Activated CD4-positive, alpha-beta T cell treated with anti-CD3 and anti-CD28 coated beads, Interleukin-2, amount 50 U/mL, for 16 hours (primary cell): Measurements from ENCODE around the gene CABP2.
"Not testable (repeated sequence)": the region's sequence is repeated elsewhere in the genome, so short reads cannot be mapped to it uniquely, and the experiment has no call there.

ENCODE experiments used
- DNase-seq: peaks from one replicate; pipeline ENCODE4 v3.0.0-alpha.2; 2020

The CABP2 gene

DNA sequence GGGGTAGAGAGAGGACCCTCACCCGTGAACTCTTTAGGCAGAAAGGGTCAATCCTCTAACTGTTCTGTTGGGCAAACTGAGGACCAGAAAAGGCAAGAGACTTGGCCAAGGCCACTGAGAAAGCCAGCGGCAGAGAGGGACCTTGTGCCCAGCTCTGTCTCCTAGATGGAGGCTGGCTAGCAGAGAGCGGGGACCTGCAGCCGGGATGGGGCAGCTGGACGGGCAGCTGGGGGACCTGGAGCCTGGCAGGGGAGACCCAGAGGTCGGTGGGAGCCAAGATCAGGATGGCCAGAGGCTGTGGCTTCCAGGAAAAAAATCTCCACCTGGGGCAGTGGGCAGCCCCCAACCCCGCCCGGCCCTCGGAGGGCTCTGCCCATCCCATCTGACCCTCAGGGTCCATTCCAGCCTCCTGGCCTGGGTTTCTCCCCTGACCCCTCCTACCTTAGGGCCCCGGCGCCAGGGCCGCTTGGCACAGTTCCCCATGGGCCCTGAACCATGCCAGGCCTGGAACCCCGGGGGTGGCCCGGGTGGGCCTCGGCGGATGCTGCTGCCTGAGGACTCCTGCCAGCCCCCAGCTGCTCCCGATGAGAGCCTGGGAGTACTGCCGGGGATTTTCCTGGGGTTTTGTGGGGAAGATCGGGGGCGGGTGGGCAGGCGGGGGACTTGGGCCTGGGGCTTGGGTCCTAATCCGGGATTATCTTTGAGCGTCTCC lies at the start of gene CABP2:
CABP2 (minus strand) TSS at position 603 of the 712 bp plus-strand sequence; CDS start at position 483, 120 bp downstream.
- DNase-seq, result no peak

DNA sequence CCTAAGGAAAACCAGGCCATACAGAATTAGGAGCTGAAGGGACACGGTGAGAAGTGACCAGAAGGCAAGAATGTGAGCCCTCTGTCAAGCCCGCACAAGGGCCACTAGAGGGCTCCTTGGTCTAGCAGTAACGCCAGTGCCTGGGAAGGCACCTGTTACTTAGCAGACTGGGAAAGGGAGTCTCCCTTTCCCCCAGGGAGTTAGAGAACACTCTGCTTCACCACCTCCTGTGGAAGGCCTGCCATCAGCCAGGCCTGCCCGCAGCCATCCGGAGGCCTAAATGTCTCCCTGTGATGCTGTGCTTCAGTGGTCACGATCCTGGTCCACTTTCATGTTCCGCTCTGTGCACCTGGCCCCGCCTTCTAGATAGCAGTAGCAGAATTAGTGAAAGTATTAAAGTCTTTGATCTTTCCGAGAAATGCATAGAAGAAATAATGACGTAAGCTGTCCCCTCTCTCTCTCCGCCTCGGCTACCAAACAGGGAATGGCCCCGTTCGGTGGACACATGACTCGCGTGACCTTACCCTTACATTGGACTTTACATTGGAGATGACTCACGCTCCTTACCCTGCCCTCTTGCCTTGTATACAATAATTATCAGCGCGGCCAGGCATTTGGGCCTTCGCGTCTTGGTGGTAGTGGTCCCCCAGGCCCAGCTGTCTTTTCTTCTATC lies 49.6 kb upstream of the CABP2 start:
- peak; percentile 44 for DNase-seq

DNA sequence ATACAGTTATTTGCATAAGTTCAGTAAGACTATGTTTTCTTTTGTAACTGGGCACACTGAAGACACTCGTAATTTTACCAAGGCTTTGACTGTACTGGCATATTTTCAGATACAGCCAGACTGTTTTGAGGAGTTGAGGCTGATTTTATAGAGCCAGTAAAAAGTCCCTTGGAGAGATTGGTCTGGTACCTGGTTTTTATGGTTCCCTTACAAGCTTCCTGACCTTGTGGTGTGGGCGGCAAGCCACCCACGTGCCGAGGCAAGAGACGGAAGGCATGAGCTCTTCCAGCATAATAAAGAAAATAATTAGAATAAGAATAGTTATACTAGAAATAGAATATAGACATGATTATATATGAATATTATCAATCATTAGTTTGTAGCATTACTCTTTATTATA lies 49.1 kb upstream of the CABP2 start:
- DNase-seq, result no peak

DNA sequence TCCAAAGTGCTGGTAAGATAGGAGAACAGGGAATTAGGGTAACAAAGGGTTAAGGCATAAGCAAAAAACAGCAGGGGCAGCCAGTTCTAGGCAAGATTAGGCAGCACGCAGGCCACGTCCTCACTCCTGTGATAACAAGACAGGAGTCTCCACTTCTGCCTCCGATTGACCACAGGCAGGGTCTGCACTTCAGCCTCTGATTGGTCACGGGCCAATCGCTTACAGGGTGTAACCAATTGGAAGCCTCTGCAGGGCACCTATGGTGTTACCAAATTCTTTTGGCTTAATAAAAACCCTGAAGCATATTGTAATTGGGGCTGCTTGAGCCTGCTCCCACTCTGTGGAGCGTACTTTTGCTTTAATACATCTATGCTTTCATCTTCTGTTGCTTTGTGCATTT lies 48.2 kb upstream of the CABP2 start:
- no peak for DNase-seq

DNA sequence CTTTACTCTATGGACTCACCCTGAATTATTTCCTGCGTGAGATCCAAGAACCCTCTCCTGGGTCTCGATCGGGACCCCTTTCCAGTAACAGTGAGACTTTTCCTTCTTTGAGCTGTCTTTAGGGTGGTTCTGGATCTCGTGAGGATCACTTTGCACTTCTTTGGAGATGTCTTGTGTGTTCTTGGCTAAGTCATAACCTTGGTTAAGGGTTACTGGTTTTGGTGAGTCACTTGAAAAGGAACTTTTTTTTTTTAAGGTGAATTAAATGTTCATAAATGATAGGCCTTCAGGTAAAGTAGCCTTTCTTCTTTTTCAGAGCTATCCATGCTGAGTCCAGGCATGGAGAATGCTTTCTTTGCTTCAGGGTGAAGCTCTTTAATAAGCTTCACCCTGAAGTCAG lies 41.0 kb upstream of the CABP2 start:
- DNase-seq, result no peak

DNA sequence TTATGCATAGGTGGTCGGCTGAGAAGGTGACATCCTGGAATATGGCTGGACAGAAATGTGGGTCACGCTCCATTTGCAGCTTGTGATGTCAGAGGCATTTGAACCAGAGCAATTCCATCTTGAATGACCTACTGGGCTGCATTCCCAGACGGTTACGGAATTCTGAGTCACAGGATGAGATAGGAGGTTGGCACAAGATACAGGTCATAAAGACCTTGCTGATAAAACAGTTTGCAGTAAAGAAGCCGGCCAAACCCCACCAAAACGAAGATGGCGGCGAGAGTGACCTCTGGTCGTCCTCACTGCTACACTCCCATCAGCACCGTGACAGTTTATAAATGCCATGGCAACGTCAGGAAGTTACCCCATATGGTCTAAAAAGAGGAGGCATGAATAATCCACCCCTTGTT lies 40.5 kb upstream of the CABP2 start:
- DNase-seq, result not testable (repeated sequence)

DNA sequence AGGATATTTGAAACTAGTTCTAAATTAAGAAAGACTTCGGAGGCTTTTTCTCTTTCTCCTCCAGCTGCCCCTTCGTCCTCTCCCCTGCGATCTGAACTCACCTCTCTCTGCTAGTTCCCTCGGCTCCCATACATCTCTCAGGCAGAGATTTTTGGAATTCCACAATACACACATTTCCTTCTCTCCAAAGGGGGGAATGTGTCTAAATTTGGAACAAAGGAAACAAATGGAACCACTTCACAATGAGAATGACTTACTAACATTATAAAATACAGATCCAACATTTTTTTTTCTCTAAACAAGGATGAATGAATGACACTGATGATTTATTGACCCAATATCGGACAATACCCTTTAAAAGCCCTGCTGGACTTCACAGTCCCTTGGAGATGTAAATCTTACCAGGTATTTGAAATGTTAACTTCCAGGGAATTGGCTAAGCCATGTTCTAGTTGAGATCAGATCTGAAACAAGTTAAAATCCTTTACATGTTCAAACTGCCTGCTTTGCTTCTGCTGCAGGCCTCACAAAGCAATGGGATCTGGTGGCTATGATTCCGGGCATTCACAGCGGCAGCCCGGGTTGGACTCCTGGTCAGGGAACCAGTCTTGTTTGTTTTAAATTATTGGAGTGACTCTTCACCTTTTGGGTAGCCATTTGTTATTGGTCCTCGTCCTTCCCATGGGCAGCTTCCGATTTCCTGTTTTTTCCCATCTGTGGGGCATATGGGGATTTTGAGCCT lies 39.9 kb upstream of the CABP2 start:
- no peak for DNase-seq

DNA sequence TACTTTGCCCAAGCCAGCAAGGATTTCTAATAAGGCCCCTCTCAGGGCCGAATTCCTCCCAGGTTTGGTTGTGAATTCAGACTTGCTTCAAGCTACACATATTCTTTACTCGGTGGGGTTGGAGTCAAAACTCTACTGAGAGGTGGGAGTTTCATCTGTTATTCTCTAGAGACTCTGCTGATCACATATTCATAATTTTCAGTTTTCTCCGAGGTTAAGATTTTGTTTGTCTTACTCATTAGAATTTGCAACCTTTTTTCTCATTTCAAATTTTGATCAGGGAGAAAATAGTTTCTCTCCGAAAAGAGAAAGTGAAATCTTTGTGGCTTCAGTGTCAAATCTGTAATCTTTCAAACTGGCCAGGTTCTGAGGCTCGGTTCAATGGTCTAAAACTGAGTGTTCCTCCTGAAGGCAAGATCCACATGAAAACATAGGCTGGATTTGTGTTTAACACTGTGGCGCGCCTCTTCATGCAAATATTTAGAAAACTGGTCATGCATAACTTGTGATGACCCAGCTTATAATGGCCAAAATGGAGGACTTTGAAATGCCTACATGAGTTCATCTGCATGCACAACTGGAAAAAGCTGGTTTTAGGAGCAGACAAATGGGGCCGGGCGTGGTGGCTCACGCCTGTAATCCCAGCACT lies 38.8 kb upstream of the CABP2 start:
- DNase-seq, result peak; percentile 67

DNA sequence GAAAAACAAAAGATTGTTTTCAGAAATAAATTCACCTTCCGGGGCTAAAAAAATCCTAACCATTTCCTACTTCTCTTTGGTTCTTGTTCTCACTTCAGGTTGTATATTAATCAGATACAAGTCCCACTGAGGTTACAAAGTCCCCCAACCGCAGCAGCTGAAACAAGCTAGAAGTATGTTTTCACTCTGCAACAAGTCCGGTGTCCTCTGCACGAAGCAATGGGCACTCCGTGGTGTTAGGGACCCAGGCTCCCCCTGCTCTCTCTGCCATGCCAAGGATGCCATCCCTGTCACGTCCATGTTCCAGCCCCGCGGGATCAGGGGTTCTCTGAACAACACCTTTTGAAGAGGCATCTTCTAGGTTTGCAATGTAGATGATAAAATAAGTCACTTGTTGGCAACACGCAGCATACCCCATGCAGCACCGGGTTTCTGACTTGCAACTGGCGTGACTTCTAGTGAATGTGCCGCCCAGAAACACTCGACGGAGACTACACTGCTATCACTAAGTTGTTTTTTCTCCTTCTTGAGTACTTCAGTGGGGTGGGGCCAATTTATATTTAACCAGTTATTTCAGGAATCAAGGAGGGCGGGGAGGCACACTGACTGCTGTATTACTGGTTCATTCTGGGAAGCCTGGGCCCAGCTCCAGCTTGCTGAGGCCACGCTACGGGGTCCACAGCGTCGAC lies 35.0 kb upstream of the CABP2 start:
- no peak for DNase-seq

DNA sequence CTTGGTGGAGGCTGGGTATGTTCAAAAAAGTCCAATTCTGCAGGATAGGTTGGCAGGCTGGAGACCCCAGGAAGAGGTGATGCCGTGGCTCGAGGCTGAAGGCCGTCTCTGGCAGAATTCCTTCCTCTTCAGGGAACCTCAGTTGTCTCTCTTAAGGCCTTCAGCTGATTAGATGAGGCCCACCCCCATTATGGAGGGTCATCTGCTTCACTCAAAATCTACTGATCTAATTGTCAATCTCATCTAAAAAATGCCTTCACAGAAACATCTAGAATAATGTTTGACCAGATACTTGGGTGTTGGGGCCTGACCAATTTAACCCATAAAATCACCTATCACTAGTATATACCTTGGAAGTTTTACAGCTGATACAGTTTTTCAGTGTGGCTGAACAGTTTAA lies 33.0 kb upstream of the CABP2 start:
- no peak for DNase-seq

DNA sequence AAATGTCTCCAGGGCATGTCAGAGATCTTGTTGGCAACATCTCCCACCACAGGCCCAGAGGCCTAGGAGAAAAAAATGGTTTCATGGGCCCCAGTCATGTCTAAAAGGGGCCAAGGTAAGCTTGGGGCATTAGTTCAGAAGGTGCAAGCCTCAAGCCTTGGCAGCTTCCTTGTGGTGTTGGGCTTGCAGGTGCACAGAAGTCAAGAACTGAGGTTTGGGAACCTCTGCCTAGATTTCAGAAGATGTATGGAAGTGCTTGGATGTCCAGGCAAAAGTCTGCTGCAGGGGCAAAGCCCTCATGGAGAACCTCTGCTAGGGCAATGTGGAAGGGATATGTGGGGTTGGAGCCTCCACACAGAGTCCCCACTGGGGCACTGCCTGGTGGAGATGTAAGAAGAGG lies 28.5 kb upstream of the CABP2 start:
- not testable (repeated sequence) for DNase-seq

DNA sequence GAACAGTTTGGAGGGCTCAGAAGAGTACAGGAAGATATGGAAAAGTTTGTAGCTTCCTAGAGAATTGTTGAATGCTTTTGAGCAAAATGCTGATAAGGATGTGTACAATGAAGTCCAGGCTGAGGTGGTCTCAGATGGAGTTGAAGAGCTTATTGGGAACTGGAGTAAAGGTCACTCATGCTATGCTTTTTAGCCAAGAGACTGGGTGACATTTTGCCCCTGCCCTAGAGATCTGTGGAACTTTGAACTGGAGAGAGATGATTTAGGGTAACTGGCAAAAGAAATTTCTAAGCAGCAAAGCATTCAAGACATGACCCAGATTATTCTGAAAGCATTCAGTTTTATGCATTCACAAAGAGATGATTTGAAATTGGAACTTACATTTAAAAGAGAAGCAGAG lies 27.9 kb upstream of the CABP2 start:
- DNase-seq, result no peak

DNA sequence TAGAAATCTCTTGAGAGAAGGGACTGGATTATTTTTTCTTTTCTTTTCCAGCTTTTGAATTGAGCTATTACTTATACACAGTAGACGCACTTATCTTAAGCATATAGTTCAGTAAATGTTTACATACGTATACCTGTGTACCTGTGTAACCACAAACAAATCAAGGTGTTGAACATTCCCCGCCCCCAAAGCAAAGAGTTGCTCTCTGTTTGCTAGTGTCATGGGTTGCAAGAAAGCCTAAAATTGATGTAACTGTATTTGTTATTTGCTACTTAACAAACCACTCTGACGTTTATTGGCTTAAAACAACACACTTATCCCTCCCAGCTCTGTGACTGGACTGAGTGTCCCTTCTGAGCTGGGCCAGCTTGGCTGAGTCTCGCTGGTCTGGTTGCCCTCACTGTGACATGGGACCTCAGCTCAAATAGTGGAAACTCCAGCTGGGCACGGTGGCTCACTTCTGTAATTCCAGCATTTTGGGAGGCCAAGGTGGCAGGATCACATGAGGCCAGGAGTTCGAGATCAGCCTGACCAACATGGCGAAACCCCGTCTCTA lies 25.4 kb upstream of the CABP2 start:
- DNase-seq, result no peak

DNA sequence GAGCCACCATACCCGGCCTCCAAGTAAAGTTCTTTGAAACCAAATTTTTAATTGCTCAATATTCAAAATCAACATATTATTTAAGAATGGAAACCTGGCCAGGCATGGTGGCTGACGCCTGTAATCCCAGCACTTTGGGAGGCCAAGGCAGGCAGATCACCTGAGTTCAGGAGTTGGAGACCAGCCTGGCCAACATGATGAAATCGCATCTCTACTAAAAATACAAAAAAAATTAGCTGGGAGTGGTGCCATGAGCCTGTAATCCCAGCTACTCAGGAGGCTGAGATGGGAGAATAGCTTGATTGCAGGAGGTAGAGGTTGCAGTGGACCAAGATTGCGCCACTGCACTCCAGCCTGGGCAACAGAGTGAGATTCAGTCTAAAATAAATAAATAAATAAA lies 24.9 kb upstream of the CABP2 start:
- not testable (repeated sequence) for DNase-seq

DNA sequence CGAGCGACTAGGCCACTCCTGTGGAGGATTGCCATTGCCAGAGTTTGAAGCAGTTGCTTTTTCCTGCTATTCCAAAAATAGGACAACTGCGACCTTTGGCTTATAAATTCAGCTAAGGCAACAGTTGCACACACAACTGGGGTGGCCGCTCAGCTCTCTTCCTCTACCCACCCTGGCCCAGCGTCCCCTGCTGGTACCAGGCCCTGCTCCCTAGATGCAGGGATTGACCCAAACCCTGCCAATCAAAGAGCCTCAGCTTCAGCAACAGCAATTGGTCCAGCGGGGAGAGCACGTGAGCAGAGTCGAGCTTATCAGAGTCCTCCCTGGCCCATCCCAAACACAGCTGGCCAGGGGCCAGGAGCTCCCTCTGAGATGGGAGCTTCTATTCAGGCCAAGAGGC lies 22.0 kb upstream of the CABP2 start:
- no peak for DNase-seq

DNA sequence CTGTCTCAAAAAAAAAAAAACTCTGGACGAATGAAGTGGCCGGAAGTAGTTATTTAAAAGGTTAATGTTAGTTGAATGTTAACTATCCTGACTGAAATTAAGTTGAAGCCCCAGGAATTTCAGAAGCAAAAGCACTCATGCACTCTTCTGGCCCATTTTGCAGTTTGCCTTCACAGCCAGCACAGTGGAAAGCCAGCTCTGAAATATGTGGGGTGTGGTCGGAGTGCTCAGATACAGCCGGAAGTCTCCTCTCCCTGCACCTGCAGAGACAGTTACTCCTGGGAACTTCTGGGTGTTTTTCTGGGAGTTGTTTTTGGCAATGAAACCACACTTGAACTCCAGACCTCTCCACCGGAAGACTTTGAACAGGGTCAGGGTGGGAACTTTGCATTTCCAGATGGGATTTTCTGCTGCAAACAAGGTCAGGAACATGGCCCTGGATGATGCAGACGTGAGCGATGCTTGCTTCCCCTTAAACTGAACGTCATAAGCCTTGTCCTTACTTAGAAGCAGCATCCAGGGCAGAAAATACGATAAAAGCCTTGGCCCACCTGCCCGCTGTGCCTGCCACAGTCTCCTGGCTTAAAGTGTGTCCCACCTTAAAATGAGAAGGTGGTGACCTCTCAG lies 21.5 kb upstream of the CABP2 start:
- no peak for DNase-seq

DNA sequence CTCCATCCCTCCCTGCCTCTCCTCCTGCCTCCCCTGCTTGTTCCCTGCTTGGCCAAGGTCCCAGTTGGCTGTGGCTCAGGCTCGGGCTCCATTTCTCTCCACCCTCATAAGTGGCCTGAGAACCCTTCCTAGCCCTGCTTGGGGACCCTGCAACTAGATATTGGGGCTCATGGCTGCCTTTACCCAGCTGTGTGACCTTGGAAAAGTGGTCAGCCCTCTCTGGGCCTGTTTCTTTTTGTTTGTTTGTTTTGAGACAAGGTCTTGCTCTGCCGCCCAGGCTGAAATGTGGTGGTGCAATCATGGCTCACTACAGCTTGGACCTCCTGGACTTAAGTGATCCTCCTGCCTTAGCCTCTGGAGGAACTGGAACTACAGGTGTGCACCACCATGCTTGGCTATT lies 20.3 kb upstream of the CABP2 start:
- no peak for DNase-seq

DNA sequence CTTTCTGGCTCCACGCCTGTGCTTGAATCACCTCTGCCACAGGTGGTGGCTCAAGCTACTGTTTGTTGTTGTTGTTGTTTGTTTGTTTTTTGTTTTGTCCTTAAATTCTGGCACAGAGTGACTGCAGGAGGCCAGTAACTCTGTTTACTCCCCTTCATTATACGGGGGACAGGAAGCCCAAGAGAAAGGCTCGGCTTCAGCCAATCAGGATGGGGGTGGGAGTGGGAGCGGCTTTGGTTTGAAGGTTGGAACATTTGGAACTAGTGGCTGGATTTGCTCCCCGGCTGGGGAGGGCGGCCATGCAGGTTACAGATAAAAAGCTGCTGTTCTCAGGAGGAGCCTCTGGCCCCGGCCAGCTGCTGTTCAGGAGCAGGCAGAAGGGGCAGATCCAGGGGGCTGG lies 19.7 kb upstream of the CABP2 start:
- no peak for DNase-seq

DNA sequence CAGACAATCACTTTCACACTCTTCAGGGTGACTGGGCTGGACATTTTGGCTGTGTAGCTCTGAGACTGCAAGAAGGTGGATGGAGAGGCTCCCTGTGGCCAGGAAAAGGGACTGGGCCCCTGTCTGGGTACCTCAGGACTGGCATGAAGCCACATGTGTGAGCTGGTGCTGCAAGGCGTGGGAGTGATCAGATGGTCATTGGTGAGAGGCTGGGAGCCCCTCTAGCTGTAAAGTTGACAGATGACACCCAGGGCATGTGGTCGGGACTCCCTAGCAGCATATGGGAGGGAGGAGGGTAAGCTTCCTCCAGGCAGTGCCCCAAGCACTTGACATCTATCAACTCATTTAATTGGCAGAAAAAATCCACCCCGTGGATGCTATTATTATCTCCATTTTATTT lies 18.9 kb upstream of the CABP2 start:
- DNase-seq, result no peak

DNA sequence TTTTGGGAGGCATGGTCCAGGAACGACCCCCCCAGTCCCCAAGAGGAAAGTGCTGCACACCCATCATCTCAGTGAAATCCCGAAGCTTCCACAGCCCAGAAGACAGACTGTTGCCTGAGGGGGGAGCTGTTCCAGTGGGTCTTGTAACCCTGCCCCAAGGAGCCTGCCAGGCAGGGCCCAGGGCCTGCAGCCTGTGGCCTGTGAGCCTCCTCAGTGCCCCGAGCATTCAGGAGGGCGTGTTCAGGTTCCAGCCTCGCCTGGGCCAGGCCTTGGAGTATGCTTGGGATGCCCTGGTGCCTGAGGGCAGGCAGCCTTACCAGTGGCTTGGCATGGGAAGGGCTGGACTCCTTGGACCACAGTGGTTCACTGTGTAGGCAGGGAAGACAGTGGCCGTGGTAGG lies 18.0 kb upstream of the CABP2 start:
- DNase-seq, result no peak

DNA sequence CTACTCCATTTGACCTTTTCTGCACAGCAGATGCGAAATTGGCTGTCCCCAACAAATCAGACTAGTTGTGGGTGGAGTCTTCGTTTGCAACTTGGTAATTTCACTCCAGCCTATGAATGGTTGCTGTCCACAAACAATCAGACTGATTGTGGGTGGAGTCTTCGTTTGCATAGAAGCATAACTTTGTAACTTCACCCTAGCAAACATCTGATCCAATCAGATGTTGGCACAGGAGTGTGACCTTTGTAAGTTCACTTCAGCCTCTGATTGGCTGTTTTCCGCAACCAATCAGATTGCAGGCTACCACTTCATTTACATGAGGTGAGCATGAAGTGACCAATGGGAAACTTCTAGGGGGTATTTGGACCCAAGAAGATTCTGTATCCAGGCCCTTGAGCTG lies 16.3 kb upstream of the CABP2 start:
- no peak for DNase-seq
